ENCODE data around the gene BRD3OS.

GRCh38 chr9:134053401-134053871, 28.2 kb downstream of the BRD3OS start:
- TF ChIP-seq CTCF (conservative IDR thresholded peaks at IDR 0.05 in 1 of 2, IDR thresholded peaks at IDR 0.05 in 1 of 2; ENCODE audit: low read depth in 1 of 2, low read length in 2 of 2) (no peak), EZH2 (IDR thresholded peaks at IDR 0.05; ENCODE audit: low read length, missing control alignments) (no peak)
